Skeletal muscle tissue (tissue), 4 donors: ENCODE measurements around the gene LETM1. TPM values are rescaled to one million over a fixed set of nuclear protein-coding genes. Genes with fewer than 3 reads are reported as not detected.
A peak's percentile ranks its signal among the peaks of the same experiment; 100 is the strongest.

Experiments used
- H3K27ac ChIP-seq: one replicate; pipeline ENCODE4 v1.7.0; 2013; ENCODE audit warnings: mild to moderate bottlenecking, low read depth, low read length, inconsistent platforms
- H3K27me3 ChIP-seq, 3 donors: one replicate each; pipeline ENCODE4 v1.7.0; 2013; ENCODE audit warnings: low read length in 3 of 3; ENCODE audit not compliant: control insufficient read depth in 3 of 3, insufficient read depth in 3 of 3
- H3K36me3 ChIP-seq, 3 donors: one replicate each; pipeline ENCODE4 v1.7.0; 2013; ENCODE audit warnings: low read length in 3 of 3; ENCODE audit not compliant: control insufficient read depth in 3 of 3, insufficient read depth in 3 of 3
- H3K4me1 ChIP-seq, 3 donors: one replicate each; pipeline ENCODE4 v1.7.0; 2013; ENCODE audit warnings: low read length in 3 of 3, mild to moderate bottlenecking in 3 of 3; ENCODE audit not compliant: control insufficient read depth in 3 of 3, insufficient read depth in 3 of 3
- H3K4me3 ChIP-seq, 3 donors: one replicate each; pipeline ENCODE4 v1.7.0; 2013; ENCODE audit warnings: low read length in 3 of 3
- H3K9ac ChIP-seq, 3 donors: one replicate each; pipeline ENCODE4 v1.7.0; 2013; ENCODE audit warnings: low read length in 3 of 3, mild to moderate bottlenecking in 3 of 3, moderate library complexity in 2 of 3, low read depth in 1 of 3
- H3K9me3 ChIP-seq, 3 donors: one replicate each; pipeline ENCODE4 v1.7.0; 2013; ENCODE audit warnings: low read length in 3 of 3; ENCODE audit not compliant: control insufficient read depth in 3 of 3
- total RNA-seq: library from RNA; depleted of rRNA; stranded (reverse); fragments of >200 nt; gene quantifications from one replicate; pipeline ENCODE4 v1.2.3, GENCODE V29; 2014
- donor health status: Osteomylitis.

LETM1 gene
- total RNA-seq, 1 donor from 2014 or later: 32.4 TPM

DNA sequence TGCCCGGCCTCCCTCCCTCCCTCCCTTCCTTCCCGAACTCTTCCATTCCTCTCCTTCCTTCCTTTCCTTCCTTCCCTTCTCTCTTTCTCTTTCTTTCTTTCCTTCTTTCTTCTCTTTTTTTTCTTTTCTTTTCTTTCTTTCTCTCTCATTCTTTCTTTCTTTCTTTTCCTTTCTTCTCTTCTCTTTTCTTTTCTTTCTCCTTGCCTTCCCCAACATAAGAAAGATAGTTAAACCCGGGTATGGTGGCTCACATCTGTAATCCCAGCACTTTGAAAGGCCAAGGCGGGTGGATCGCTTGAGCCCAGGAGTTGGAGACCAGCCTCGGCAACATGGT, 40.7 kb upstream of the LETM1 start:
- Histone ChIP-seq H3K4me3 (no peak overlapping the region), H3K9ac (no peak overlapping the region), H3K36me3 (peaks cover 6 to 10% (median 8%) of the 10 kb centered on the region in 3 donors), H3K27me3 (no peaks in the 10 kb centered on the region), H3K27ac (no peak overlapping the region), H3K9me3 (no peaks in the 10 kb centered on the region), H3K4me1 (no peaks in the 10 kb centered on the region)

DNA sequence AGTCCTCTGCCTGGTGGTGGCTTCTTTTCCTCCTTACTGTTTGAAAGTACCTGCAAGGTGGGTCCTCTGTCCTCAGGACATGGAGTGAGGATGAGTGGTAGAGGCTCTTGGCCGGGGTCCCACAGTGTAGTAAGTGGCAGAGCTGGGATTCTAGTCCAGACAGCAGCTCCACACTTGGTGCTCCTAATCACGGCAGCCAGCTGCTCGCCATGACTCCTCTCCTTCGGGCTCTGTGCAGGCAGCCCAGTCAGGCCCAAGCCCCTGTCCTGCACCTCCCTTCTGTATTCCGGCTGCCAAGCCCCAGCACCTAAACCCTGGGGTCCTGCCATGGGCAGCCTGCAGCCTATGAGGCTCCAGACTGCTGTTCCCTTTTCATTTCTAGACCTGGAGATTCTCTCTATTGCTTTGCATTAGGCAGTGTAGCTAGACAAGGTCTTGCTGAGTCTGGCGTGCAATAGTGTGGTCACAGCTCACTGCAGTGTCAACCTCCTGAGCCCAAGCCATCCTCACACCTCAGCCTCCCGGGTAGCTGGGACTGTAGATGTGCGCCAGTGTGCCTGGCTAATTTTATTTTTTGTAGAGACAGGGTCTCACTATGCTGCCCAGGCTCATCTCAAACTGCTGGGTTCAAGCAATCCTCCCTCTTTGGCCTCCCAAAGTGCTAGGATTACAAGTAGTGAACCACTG, 40.2 kb upstream of the LETM1 start:
- H3K4me1 ChIP-seq: no peaks in the 10 kb centered on the region

DNA sequence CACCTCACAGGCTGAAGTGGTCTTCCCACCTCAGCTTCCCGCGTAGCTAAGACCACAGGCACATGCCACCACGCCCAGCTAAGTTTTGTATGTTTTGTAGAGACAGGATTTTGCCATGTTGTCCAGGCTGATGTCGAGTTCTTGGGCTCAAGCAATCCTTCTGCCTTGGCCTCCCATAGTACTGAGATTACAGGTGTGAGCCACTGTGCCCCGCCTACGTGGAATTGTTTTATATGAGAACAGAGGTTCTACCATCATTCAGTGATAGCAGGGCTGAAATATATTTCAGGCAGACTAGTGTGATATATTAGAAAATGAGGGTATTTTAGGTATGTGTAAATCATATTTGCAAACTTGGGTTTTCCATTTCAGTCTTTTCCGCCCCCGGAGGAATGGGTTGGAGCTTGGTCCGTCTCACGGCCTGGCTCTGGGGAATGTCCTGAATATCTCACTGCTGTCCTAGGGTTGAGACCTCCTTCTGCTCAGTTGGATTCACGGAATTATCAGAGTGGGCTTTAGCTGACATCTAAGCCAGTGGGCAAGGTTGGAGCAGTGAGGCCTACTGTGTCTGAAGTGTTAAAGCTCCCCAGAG, 35.1 kb upstream of the LETM1 start:
- H3K4me1 ChIP-seq: no peaks in the 10 kb centered on the region
- no peaks in the 10 kb centered on the region for H3K27me3 ChIP-seq
- H3K9ac ChIP-seq: no peak overlapping the region
- no peak overlapping the region for H3K27ac ChIP-seq
- no peaks in the 10 kb centered on the region for H3K9me3 ChIP-seq
- no peaks in the 10 kb centered on the region for H3K36me3 ChIP-seq
- H3K4me3 ChIP-seq: no peak overlapping the region

More for the DNA sequence above, 40.2 kb upstream of the LETM1 start:
- no peaks in the 10 kb centered on the region for H3K27me3 ChIP-seq
- no peak overlapping the region for H3K27ac ChIP-seq
- H3K4me3 ChIP-seq: no peak overlapping the region
- H3K9ac ChIP-seq: no peak overlapping the region
- no peaks in the 10 kb centered on the region for H3K9me3 ChIP-seq
- peaks cover 2 to 5% (median 3%) of the 10 kb centered on the region in 3 donors for H3K36me3 ChIP-seq

DNA sequence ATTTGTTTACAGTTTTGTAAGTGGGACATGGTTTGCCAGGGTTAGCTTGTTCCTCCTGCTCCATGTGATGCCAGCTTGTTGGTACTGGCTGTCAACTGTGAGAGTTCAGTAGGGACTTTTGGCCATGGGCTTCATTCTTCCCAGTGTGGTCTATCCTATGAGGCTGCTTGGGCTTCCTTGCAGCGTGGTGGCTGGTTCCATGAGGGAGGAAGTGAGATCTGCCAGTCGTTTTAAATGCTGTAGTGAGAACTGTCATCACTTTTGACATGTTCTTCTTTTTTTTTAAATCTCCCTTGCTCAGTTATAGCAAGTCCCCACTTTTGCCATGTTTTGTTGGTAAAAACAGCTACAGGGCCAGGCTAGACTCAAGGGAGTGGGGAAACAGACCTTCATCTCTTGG, 31.1 kb upstream of the LETM1 start:
- Histone ChIP-seq H3K27me3 (no peaks in the 10 kb centered on the region), H3K9ac (no peak overlapping the region), H3K9me3 (no peaks in the 10 kb centered on the region), H3K4me3 (no peak overlapping the region), H3K4me1 (no peaks in the 10 kb centered on the region), H3K27ac (no peak overlapping the region), H3K36me3 (no peaks in the 10 kb centered on the region)

DNA sequence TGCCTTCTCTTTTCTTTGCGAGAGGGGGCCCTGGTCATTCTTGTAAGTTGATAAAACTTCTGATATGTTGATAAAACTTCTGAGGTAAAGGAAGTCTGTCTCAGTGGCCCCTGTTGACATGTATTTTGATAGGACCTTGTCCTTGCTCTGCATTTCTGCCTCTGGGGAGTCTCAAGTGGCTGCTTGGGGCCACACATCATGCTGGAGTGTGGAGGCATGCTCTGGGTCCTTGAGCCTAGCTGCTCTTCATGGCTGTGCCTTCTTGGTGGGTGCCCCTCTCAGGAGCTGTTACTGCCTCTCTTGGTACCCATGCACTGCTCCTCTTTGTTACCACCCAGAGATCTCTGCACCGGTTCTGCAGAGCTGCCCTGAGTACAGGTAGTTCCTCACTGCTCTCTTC, 29.5 kb upstream of the LETM1 start:
- Histone ChIP-seq H3K27ac (no peak overlapping the region), H3K4me1 (no peaks in the 10 kb centered on the region), H3K36me3 (no peaks in the 10 kb centered on the region), H3K27me3 (no peaks in the 10 kb centered on the region), H3K9ac (peak overlapping the region in 1 of 3 donors; percentile 21), H3K9me3 (no peaks in the 10 kb centered on the region), H3K4me3 (no peak overlapping the region)

DNA sequence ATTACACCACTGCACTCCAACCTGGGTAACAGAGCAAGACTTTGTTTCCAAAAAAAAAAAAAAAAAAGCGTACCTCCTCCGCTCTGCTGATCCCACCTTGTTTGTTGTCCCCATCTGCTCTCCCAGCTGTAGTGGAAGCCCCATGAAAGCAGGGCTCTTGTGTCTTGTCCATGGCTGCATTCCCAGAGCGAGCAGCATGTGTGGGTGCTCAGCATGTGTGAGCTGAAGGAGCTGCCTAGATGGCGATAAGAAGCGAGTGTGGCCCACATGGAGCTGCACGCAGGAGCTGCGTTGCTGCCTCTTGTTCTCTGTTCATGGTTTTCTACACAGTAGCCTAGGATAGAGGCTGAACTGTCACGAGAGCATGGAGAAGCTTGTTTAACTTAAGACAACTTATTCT, 27.6 kb upstream of the LETM1 start:
- no peaks in the 10 kb centered on the region for H3K27me3 ChIP-seq
- no peaks in the 10 kb centered on the region for H3K36me3 ChIP-seq
- H3K27ac ChIP-seq: no peak overlapping the region
- H3K4me3 ChIP-seq: no peak overlapping the region
- no peaks in the 10 kb centered on the region for H3K4me1 ChIP-seq
- no peak overlapping the region for H3K9ac ChIP-seq
- H3K9me3 ChIP-seq: no peaks in the 10 kb centered on the region

DNA sequence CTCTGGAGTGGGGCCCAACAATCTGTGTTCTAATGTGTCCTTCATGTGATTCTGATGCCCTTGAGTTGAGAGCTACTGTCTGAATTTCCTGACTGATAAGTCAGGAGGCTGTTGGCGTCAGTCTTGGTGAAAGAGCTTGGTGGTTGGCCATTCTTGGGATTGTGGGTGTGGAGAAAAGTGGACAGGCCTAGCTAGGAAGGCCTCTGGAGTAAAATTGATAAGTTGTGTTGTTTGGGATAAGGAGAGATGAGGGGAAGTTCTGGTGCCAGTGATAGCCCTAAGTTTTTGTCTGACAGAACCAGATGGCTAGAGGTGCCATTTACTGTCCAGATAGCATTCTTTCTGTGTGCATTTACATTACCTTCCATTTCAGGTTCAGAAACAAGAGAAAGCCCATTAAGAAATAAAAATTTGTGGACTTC, 26.9 kb upstream of the LETM1 start:
- H3K4me1 ChIP-seq: no peaks in the 10 kb centered on the region
- H3K36me3 ChIP-seq: no peaks in the 10 kb centered on the region
- no peaks in the 10 kb centered on the region for H3K9me3 ChIP-seq
- no peak overlapping the region for H3K27ac ChIP-seq
- no peak overlapping the region for H3K9ac ChIP-seq
- no peak overlapping the region for H3K4me3 ChIP-seq
- no peaks in the 10 kb centered on the region for H3K27me3 ChIP-seq

DNA sequence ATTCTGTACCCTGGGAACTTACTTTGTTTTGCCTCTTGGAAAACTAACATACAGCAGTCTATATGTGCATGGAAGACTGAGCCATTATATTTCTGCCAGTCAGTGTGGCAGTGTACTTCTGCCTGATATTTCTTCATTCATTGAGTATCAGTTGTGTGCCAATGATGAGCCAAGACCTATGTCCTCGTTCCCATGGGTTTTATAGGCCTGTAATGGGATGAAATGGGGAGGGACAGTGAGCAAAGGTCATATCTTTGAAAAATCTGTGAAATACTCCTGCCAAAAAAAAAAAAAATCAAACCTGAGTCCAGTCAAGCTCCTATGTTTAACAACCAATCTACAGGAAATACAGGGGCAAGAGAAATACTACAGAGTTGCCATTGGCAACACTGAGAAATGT, 24.4 kb upstream of the LETM1 start:
- Histone ChIP-seq H3K36me3 (no peaks in the 10 kb centered on the region), H3K27me3 (no peaks in the 10 kb centered on the region), H3K4me1 (no peaks in the 10 kb centered on the region), H3K27ac (no peak overlapping the region), H3K9me3 (no peaks in the 10 kb centered on the region), H3K9ac (no peak overlapping the region), H3K4me3 (no peak overlapping the region)

DNA sequence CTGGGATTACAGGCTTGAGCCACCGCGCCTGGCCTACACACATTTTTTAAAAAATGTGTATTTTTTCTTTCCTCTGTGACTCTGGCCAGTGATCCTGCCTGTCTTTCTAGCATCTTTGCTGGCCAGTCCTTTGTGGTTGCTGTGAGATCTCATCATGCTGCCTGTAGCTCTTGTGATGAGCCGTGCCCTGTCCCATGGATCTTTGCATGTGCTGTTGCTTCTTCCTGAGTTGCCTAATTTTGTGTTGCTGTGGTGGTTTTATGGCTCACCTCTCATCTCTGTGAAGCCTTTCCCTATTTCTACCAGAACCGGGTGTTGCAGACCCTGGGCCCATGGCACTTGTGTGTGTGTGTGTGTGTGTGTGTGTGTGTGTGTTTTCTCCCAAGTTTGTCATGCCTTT, 23.5 kb upstream of the LETM1 start:
- Histone ChIP-seq H3K4me3 (no peak overlapping the region), H3K9me3 (no peaks in the 10 kb centered on the region), H3K36me3 (no peaks in the 10 kb centered on the region), H3K27ac (no peak overlapping the region), H3K27me3 (no peaks in the 10 kb centered on the region), H3K4me1 (no peaks in the 10 kb centered on the region), H3K9ac (no peak overlapping the region)

DNA sequence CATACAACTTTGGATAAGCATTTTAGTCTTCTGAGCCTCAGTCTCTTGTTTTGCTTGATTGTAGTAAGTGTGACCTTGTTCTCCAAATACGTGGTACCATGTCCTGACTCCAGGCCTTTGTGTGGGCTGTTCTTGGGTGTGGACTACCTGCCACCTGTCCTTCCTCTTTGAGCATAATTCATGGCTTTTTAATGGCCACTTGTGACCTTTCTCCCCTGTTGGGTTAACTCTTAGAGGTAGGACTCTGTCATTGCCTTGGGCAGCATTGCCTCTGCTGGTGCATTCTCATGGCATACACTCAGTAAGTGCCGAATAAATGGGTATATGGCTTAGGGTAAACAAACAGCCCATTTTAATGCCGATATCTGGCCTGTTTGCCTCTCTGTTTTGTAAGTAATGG, 18.2 kb upstream of the LETM1 start:
- Histone ChIP-seq H3K9me3 (no peaks in the 10 kb centered on the region), H3K4me3 (no peak overlapping the region), H3K27me3 (no peaks in the 10 kb centered on the region), H3K36me3 (no peaks in the 10 kb centered on the region), H3K9ac (no peak overlapping the region), H3K4me1 (peaks cover 6 to 8% (median 8%) of the 10 kb centered on the region in 3 donors), H3K27ac (no peak overlapping the region)
